Sigmoid colon (tissue), 4 donors: Measurements from ENCODE around the gene SAA4.

Experiments used
- EP300 ChIP-seq, 4 donors: sonication (generic); formaldehyde crosslinking; IDR thresholded peaks; one replicate each; pipeline ENCODE4 v1.6.1; 2017; ENCODE audit warnings: antibody characterized with exemption in 4 of 4
- POLR2A ChIP-seq, 2 donors: fragments of 450-650 bp; IDR thresholded peaks; one replicate each; pipeline ENCODE4 v1.6.1; 2016; ENCODE audit warnings: antibody characterized with exemption in 2 of 2, mild to moderate bottlenecking in 2 of 2, moderate library complexity in 2 of 2
- POLR2AphosphoS5 ChIP-seq, 4 donors: sonication (generic); formaldehyde crosslinking; IDR thresholded peaks; one replicate each; pipeline ENCODE4 v1.6.1; 2017; ENCODE audit warnings: antibody characterized with exemption in 4 of 4
- TF ChIP-seq, protein P1 (sequence below), 4 experiments: fragments of 450-650 bp in 3 of 4; fragments of 200-600 bp in 1 of 4; IDR thresholded peaks; one replicate each; pipeline ENCODE4 v1.5.1; 2016 to 2019; ENCODE audit warnings: antibody characterized with exemption in 4 of 4, mild to moderate bottlenecking in 3 of 4, moderate library complexity in 2 of 4

GRCh38 chr11:18248561-18248960 is 12.0 kb upstream of the SAA4 start, which contains the start of gene SAA2:
- TF ChIP-seq, protein P1, sequence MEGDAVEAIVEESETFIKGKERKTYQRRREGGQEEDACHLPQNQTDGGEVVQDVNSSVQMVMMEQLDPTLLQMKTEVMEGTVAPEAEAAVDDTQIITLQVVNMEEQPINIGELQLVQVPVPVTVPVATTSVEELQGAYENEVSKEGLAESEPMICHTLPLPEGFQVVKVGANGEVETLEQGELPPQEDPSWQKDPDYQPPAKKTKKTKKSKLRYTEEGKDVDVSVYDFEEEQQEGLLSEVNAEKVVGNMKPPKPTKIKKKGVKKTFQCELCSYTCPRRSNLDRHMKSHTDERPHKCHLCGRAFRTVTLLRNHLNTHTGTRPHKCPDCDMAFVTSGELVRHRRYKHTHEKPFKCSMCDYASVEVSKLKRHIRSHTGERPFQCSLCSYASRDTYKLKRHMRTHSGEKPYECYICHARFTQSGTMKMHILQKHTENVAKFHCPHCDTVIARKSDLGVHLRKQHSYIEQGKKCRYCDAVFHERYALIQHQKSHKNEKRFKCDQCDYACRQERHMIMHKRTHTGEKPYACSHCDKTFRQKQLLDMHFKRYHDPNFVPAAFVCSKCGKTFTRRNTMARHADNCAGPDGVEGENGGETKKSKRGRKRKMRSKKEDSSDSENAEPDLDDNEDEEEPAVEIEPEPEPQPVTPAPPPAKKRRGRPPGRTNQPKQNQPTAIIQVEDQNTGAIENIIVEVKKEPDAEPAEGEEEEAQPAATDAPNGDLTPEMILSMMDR (IDR thresholded peaks at IDR 0.05): no peak
- TF ChIP-seq POLR2A (IDR thresholded peaks at IDR 0.05) (no peak), EP300 (IDR thresholded peaks at IDR 0.05) (no peak), POLR2AphosphoS5 (IDR thresholded peaks at IDR 0.05) (no peak)
